ENCODE measurements around the gene GAPT.

The GAPT gene

DNA sequence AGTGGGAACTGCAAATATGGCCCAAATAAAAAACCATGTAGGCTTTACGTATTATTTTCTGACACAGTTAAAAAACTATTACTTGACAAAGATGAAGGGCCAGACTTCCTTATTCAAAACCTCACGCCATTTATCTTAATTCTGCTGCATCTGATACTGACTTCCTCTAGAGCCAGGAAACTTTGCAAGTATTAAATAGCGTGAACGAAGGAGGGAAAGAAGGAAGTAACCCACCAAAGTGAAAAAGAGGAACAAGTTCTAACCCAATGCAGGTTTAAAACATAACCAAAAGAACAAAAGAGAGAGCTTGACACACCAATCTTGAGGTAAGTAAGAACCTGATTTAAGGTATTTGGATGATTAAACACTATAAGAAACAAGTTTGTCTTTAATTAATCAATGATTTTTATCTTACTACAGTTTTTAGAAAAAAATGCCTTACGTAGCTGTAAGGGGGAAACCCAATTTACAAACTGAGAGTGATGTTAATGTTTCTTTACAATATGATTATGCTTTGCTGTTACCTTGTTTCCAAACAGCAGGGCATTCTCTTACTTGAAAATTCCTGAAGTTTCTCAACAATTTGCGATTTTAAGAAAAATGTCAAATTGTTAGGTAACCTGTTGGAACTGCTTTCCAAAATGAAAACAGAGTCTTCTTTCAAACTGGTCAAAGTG is at the start of gene GAPT:
GAPT (plus strand) TSS at position 220 of the 677 bp plus-strand sequence. CDS start 3,102 bp downstream, outside the sequence.
- peaks cover 15% of the 10 kb centered on the region for H3K27me3 Mint-ChIP-seq (ENCODE audit: low read depth)
- H3K4me3 Mint-ChIP-seq, result no peak within 1 kb of the TSS
- H3K9me3 Mint-ChIP-seq, result no peaks in the 10 kb centered on the region
- H3K4me1 Mint-ChIP-seq (ENCODE audit: low read depth), result no peaks in the 10 kb centered on the region
- no peaks in the 10 kb centered on the region for H3K36me3 Mint-ChIP-seq (ENCODE audit: low read depth)
- H3K27ac Mint-ChIP-seq, result no peak within 1 kb of the TSS

DNA sequence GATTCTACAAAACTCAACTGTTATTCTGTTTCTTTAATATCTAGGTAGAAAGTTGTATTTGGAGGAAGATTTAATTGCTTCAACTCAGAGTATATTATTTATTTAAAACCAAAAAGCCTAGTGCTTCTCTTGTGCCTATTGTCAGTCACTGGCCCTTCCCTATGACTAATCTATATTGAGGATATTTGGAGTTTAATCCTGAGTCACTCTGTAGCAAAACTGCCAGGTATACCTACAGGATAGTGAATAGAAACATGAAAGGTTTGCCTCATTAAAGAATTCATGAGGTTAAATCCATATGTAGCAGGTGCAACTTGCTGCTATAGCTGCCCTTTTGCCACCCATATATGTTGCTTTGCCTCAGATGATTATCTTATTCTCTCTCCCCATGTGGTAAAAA is 46.4 kb upstream of the GAPT start:
- Mint-ChIP-seq H3K27me3 (ENCODE audit: low read depth) (no peaks in the 10 kb centered on the region), H3K27ac (no peak overlapping the region), H3K4me1 (ENCODE audit: low read depth) (no peaks in the 10 kb centered on the region), H3K4me3 (no peak overlapping the region), H3K9me3 (peaks cover 4% of the 10 kb centered on the region), H3K36me3 (ENCODE audit: low read depth) (no peaks in the 10 kb centered on the region)

DNA sequence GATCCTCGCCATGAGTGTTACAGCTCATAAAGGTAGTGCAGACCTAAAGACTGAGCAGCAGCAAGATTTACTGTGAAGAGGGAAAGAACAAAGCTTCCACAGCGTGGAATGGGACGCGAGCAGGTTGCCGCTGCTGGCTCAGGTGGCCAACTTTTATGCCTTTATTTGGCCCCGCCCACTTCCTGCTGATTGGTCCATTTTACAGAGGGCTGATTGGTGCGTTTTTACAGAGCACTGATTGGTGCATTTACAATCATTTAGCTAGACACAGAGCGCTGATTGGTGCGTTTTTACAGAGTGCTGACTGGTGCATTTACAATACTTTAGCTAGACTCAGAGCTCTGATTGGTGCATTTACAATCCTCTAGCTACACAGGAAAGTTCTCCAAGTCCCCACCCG is 45.2 kb upstream of the GAPT start:
- Mint-ChIP-seq H3K36me3 (ENCODE audit: low read depth) (no peaks in the 10 kb centered on the region), H3K27ac (no peak overlapping the region), H3K27me3 (ENCODE audit: low read depth) (peaks cover 3% of the 10 kb centered on the region), H3K4me3 (no peak overlapping the region), H3K9me3 (peaks cover 4% of the 10 kb centered on the region), H3K4me1 (ENCODE audit: low read depth) (no peaks in the 10 kb centered on the region)

DNA sequence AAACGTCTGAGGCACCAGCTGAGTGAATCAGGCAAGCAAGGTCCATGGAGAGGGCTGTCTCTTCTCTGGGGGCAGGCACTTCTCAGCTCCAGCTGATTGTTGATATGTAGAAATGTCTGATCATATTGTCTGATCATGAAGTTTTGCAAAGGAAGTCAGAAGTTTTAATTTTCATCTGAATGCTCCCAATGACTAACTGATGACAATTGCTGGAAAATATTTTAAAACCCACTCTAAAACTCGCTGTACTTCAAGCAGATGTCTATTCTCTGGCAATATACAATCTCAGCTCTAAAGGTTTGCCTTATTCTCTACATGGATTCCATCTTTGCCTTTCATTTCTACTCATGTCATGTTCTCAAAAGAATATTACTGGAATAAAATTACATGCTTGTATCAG is 44.0 kb upstream of the GAPT start:
- peaks cover 7% of the 10 kb centered on the region for H3K27me3 Mint-ChIP-seq (ENCODE audit: low read depth)
- H3K4me1 Mint-ChIP-seq (ENCODE audit: low read depth), result no peaks in the 10 kb centered on the region
- peaks cover 4% of the 10 kb centered on the region for H3K9me3 Mint-ChIP-seq
- no peak overlapping the region for H3K4me3 Mint-ChIP-seq
- H3K27ac Mint-ChIP-seq, result no peak overlapping the region
- H3K36me3 Mint-ChIP-seq (ENCODE audit: low read depth), result no peaks in the 10 kb centered on the region

DNA sequence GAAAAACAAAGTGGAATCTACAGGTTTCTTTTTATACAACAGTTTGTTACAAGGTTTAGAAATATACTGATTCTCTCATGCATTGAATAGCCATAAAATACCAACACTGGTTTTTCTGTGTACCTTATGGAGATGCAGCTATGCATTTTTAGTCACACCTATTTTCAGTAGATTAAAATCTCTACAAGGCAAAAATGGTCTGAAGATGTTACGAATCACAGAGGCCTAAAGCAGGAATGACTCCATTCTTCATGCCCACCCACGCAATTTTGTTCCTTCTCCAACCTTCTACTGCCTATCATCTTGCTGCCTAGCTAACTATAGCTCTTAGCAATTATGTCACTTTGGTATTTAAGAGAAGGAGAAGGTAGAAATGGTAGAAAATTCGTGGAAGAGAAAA is 41.2 kb upstream of the GAPT start:
- peaks cover 11% of the 10 kb centered on the region for H3K27me3 Mint-ChIP-seq (ENCODE audit: low read depth)
- no peaks in the 10 kb centered on the region for H3K36me3 Mint-ChIP-seq (ENCODE audit: low read depth)
- no peaks in the 10 kb centered on the region for H3K4me1 Mint-ChIP-seq (ENCODE audit: low read depth)
- H3K9me3 Mint-ChIP-seq, result peaks cover 4% of the 10 kb centered on the region
- no peak overlapping the region for H3K4me3 Mint-ChIP-seq
- no peak overlapping the region for H3K27ac Mint-ChIP-seq

DNA sequence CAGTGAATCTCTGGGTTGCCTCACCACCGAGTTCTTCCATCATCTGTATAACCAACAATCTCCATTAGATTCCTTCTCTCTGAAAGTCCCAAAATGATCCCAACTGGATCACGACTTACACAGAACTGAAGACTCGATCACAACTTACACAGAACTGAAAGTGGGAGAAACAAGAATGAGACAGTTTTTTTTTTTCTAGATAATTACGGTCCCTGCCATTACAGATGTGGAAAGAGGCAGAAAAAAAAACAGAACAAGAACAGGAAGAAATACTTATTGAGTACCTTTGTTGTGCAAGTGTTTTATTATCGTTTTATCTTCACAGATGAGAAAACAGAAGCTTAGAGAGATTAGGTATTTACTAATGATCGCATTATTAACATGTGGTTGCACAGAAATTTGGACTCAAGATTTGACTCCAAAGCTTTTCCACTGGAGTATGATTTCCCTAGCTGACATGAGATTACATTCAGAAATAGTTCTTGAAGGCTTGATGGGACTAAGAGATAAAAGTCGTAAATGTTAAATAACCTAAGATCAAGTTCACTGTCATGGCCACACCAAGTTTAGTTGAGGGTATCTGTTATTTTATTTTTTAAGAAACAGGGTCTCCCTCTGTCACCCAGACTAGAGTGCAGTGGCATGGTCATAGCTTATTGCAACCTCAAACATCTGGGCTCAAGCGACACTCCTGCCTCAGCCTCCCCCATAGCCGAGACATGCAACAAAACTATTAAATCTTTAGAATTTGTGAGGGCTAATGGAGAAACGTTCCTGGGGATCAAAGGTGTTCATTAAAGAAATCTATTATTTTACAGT is 40.2 kb upstream of the GAPT start:
- peaks cover under 1% of the 10 kb centered on the region for H3K9me3 Mint-ChIP-seq
- H3K27ac Mint-ChIP-seq, result no peak overlapping the region
- H3K4me1 Mint-ChIP-seq (ENCODE audit: low read depth), result no peaks in the 10 kb centered on the region
- H3K27me3 Mint-ChIP-seq (ENCODE audit: low read depth), result peaks cover 11% of the 10 kb centered on the region
- no peak overlapping the region for H3K4me3 Mint-ChIP-seq
- H3K36me3 Mint-ChIP-seq (ENCODE audit: low read depth), result peaks cover 4% of the 10 kb centered on the region

DNA sequence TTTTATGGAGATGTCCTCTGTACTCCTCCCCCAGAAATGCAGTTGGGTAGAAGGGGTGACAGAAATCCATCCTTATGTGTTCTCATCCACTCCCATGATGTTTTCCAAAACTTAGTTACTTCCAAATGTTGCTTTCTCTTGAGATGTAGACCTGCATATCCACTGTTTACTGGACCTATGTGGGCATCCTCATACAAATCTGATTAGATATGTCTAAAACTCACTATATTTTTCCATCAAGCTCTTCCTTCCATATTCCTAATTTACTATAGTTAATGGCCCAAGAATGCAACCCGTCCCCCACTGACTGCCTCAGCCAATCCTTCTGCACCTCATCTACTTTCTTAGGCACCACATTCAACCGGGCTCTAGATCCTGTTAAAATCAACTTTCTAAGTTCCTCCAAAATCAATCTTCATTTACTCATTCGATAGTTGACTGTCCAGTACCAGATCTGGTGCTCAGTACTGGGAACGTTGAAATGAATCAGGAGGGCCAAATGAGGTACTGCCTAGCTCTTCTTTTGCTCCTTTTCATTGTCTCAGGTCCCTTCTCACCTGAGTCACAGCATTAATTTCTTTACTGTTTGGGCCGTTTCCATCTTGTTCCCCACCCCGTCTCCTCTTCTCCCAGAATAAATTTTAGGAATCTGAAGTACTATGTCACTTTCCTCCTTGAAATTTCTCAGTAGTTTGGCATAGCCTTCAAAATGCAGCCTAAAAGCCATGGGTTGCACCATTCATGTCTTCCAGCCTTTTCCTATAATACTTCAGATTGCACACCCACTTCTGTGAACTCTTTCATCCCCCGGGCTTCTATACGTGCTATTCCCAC is 39.3 kb upstream of the GAPT start:
- Mint-ChIP-seq H3K4me3 (no peak overlapping the region), H3K27me3 (ENCODE audit: low read depth) (peaks cover 11% of the 10 kb centered on the region), H3K9me3 (no peaks in the 10 kb centered on the region), H3K36me3 (ENCODE audit: low read depth) (peaks cover 4% of the 10 kb centered on the region), H3K4me1 (ENCODE audit: low read depth) (no peaks in the 10 kb centered on the region), H3K27ac (no peak overlapping the region)

DNA sequence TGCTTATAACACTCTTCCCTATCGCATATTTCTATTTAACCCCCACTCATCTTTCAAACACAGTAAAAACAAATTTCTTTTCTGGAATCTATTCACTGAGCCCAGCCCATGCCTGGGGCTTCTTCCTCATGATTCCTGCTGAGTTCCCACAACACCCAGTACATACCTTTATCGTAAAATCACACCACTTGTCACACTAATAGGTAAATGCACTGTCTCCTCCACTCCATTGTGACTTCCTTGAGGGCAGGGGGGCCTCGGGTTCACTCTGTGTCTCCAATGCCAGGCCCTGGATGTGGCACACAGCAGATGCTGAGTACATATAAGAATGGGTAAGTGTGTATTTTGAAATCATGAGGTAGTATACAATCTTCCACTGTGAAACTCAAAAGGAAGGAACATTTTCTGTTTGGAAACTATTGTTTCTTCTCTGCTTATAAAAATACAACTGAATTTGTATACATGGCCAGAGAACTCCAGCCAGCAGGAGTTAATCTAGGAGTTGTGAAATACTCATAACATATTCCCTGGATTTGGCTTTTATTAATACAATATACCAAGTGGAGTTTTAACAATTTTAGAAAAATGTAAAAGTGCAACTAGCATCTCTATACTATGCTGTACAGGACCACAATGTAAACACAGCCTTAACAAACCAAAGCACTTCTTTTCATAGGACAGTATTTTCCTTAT is 38.5 kb upstream of the GAPT start:
- peaks cover 18% of the 10 kb centered on the region for H3K27me3 Mint-ChIP-seq (ENCODE audit: low read depth)
- peaks cover 6% of the 10 kb centered on the region for H3K36me3 Mint-ChIP-seq (ENCODE audit: low read depth)
- no peaks in the 10 kb centered on the region for H3K9me3 Mint-ChIP-seq
- H3K4me1 Mint-ChIP-seq (ENCODE audit: low read depth), result no peaks in the 10 kb centered on the region
- no peak overlapping the region for H3K4me3 Mint-ChIP-seq
- no peak overlapping the region for H3K27ac Mint-ChIP-seq

DNA sequence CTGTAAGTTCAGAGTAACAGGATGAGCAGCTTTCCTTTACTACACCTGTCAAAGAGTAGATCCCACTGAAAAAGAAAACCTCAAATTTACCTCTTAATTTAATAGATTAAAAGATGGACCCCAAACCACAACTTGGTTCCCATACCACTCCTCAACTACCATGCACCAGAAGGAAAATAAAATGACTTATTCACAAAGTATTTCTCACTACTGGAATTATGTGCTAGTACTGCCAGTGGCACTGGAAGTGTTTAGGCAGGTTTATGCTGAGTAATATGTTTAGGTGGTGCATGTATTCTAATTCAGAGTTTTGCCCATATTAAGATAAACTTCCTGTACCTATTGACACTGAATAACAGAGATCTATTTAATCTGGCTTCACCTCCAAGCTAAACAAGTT is 37.9 kb upstream of the GAPT start:
- Mint-ChIP-seq H3K27ac (no peak overlapping the region), H3K4me1 (ENCODE audit: low read depth) (peaks cover 3% of the 10 kb centered on the region), H3K9me3 (no peaks in the 10 kb centered on the region), H3K4me3 (no peak overlapping the region), H3K27me3 (ENCODE audit: low read depth) (peaks cover 23% of the 10 kb centered on the region), H3K36me3 (ENCODE audit: low read depth) (peaks cover 6% of the 10 kb centered on the region)

DNA sequence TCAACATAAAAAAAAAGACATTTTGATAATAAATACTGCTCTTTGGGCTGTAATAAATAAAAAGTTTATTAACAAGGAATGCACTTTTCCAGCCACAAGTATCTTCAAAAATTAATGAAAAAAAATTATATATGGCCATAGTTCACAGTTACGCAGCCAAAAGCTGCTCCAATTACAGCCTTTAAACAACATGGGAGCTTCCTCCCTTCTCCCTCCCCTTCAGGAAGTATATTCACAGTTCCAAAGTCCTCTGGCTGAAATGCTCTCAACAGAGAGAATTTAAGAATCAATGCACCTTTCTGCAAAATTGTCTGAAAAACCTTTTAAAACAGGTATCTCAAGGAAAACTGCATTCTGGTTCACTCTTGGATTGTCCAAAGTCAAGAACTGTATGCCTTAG is 37.2 kb upstream of the GAPT start:
- peaks cover 30% of the 10 kb centered on the region for H3K27me3 Mint-ChIP-seq (ENCODE audit: low read depth)
- H3K4me3 Mint-ChIP-seq, result no peak overlapping the region
- H3K36me3 Mint-ChIP-seq (ENCODE audit: low read depth), result peaks cover 6% of the 10 kb centered on the region
- H3K9me3 Mint-ChIP-seq, result no peaks in the 10 kb centered on the region
- no peak overlapping the region for H3K27ac Mint-ChIP-seq
- peaks cover 7% of the 10 kb centered on the region for H3K4me1 Mint-ChIP-seq (ENCODE audit: low read depth)

DNA sequence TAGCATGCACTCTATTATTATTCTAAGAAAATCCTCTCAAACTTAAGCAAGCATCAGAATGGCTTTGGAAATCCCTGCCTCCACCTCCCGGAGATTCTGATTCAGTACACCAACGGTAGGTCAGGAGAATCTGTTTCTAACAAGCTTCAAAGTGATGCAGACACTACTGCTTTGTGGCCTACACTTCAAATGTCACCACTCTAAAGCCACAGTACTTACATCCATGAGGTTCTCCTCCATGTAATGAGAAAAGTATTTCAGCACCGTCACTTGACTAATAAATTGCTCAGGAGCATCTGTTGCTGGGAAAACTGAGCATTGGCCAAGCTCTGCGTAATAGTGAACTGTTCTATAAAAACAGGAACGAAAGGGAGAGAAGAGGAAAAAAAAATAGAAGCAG is 36.2 kb upstream of the GAPT start:
- Mint-ChIP-seq H3K27ac (no peak overlapping the region), H3K27me3 (ENCODE audit: low read depth) (peaks cover 34% of the 10 kb centered on the region), H3K9me3 (no peaks in the 10 kb centered on the region), H3K36me3 (ENCODE audit: low read depth) (peaks cover 6% of the 10 kb centered on the region), H3K4me1 (ENCODE audit: low read depth) (peaks cover 9% of the 10 kb centered on the region), H3K4me3 (no peak overlapping the region)

DNA sequence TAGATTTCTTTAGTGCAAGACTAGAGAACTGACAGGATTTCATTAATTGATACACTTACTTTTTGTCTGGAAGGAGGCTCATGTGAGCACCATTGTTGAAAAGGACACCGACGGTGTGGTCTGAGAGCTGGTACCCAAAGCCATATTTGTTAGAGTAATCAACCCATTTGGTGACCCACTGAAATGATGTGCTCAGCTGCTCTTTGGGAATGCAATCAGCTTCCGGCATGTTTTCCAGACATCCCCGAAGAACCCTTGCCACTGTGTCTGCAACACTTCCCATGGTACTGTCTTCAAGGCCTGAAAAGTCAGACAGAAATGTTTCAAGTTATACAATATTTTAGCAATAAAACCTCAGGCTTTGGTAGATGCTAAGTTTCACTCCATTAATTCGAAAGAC is 35.8 kb upstream of the GAPT start:
- peaks cover 6% of the 10 kb centered on the region for H3K36me3 Mint-ChIP-seq (ENCODE audit: low read depth)
- no peak overlapping the region for H3K4me3 Mint-ChIP-seq
- no peaks in the 10 kb centered on the region for H3K9me3 Mint-ChIP-seq
- peaks cover 34% of the 10 kb centered on the region for H3K27me3 Mint-ChIP-seq (ENCODE audit: low read depth)
- H3K27ac Mint-ChIP-seq, result no peak overlapping the region
- peaks cover 9% of the 10 kb centered on the region for H3K4me1 Mint-ChIP-seq (ENCODE audit: low read depth)

DNA sequence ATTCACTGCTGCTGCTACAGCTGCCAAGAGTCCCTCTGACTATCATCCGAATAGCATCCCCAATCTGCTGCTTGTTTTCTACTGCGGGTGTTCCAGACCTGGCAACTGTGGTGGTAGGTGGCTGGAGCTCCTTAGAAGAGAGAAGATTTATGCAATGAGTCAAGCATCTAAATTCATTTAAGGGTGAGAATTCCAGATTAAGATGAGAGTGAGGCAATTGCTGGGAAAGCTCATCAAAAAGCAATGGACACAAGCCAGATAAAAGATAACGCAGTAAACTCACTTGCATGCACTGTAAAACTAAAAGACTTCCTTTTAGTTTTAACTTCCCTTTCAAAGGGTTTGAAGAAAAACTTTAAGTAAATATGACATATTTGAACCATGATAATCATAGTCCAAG is 35.2 kb upstream of the GAPT start:
- Mint-ChIP-seq H3K9me3 (no peaks in the 10 kb centered on the region), H3K4me1 (ENCODE audit: low read depth) (peaks cover 12% of the 10 kb centered on the region), H3K27me3 (ENCODE audit: low read depth) (peaks cover 30% of the 10 kb centered on the region), H3K36me3 (ENCODE audit: low read depth) (peaks cover 6% of the 10 kb centered on the region), H3K27ac (no peak overlapping the region), H3K4me3 (no peak overlapping the region)

DNA sequence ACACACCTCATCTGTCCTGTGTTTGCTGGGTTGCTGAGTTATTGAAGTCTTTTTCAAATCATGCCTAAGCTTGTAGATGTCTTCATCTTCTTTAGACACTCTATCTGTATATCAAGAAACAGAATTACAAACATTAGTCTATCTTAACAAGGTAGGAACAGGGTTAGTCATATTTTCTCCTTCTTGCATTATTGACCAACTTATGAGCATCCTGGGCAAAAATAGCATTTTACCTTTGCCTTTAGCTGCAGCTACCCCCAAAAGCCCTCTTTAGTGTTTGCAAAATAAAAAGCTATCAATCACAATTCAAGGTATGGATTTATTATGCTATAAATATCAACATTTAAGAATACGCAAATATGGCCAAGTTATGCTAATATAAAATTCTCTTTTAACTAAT is 34.7 kb upstream of the GAPT start:
- Mint-ChIP-seq H3K27ac (no peak overlapping the region), H3K4me1 (ENCODE audit: low read depth) (peaks cover 12% of the 10 kb centered on the region)

More for the DNA sequence above, 34.7 kb upstream of the GAPT start:
- Mint-ChIP-seq H3K9me3 (no peaks in the 10 kb centered on the region), H3K36me3 (ENCODE audit: low read depth) (peaks cover 6% of the 10 kb centered on the region), H3K27me3 (ENCODE audit: low read depth) (peaks cover 30% of the 10 kb centered on the region), H3K4me3 (no peak overlapping the region)
